ENCODE measurements around the gene SPEG. TPM values are rescaled to one million over a fixed set of nuclear protein-coding genes. Genes with fewer than 3 reads are reported as not detected.

Gene SPEG
- total RNA-seq, 1 donor from 2014 or later = 71.2 TPM

DNA sequence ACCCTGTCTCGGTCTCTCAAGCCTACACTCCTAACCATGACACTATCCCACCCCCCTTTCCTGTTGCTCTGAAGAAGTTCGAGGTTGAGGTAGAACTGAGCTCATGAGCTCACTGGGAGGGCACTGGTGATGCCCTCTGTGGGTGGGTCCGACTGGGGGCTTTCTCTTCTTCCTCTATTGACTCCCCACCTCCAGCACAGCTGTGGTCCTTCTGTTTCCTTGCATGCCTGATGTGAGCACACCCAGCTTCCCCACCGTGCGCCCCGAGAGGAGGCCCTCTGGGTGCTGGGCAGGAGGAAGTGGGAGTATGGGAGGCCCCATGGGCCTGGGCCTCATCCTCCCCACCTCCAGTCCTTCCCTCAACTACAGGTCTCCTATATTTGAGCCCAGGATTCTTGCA is 20.9 kb downstream of the SPEG start:
- peaks cover 5% of the 10 kb centered on the region for H3K79me2 ChIP-seq (ENCODE audit: insufficient read depth, low read length)
- H3K4me1 Mint-ChIP-seq (ENCODE audit: low read depth, unreplicated experiment) = peaks cover 44% of the 10 kb centered on the region
- no peak overlapping the region for H3K27ac Mint-ChIP-seq (ENCODE audit: unreplicated experiment)

DNA sequence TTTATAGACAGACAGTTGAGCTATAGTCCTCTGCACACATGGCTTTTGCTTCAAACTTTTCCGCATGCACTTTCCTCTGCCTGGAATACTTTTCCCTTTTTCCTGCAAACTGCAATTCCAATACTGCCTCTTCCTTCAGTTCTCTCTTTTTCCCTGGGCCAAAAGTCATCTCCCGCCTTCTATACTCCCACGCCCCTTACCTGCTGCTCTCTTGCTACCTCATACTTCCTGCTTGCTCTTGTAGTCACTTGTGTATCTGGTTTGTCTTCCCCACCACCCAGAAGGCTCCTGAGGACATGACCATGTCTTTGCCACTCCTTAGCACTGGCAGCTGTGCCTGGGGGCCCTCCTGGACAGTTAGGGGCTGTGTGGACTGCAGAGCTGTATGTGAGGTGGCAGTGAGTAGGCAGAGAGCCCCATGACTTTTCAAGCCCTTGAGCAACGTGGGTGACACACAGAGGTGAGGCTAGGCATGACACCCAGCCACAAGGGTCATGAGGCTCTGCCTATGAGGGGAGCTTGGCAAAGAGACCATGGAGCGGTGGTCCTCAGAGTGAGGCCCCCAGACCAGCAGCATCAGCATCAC is 23.2 kb downstream of the SPEG start:
- no peaks in the 10 kb centered on the region for H3K9me3 Mint-ChIP-seq (ENCODE audit: unreplicated experiment)
- H3K4me3 ChIP-seq (ENCODE audit: insufficient read depth, low read depth, low read length) = no peak overlapping the region
- no peaks in the 10 kb centered on the region for H4K20me1 ChIP-seq (ENCODE audit: insufficient read depth, low read length)
- TF ChIP-seq, protein P1, sequence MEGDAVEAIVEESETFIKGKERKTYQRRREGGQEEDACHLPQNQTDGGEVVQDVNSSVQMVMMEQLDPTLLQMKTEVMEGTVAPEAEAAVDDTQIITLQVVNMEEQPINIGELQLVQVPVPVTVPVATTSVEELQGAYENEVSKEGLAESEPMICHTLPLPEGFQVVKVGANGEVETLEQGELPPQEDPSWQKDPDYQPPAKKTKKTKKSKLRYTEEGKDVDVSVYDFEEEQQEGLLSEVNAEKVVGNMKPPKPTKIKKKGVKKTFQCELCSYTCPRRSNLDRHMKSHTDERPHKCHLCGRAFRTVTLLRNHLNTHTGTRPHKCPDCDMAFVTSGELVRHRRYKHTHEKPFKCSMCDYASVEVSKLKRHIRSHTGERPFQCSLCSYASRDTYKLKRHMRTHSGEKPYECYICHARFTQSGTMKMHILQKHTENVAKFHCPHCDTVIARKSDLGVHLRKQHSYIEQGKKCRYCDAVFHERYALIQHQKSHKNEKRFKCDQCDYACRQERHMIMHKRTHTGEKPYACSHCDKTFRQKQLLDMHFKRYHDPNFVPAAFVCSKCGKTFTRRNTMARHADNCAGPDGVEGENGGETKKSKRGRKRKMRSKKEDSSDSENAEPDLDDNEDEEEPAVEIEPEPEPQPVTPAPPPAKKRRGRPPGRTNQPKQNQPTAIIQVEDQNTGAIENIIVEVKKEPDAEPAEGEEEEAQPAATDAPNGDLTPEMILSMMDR (IDR thresholded peaks at IDR 0.05; ENCODE audit: insufficient read depth, low read depth, low read length) = no peak
- TF ChIP-seq EZH2 (IDR thresholded peaks at IDR 0.05; ENCODE audit: insufficient read depth, low read length) = no peak
- no peak overlapping the region for H3K27ac ChIP-seq (ENCODE audit: low read depth, low read length)
- H3K4me1 Mint-ChIP-seq (ENCODE audit: low read depth, unreplicated experiment) = peaks cover 39% of the 10 kb centered on the region
- H3K27me3 ChIP-seq (ENCODE audit: insufficient read depth, low read length) = no peaks in the 10 kb centered on the region
- H3K4me1 ChIP-seq (ENCODE audit: insufficient read depth, low read length) = peaks cover 48% of the 10 kb centered on the region
- H3K9me3 ChIP-seq (ENCODE audit: insufficient read depth, low read depth, low read length) = no peaks in the 10 kb centered on the region
- H3K79me2 ChIP-seq (ENCODE audit: insufficient read depth, low read length) = peaks cover 10% of the 10 kb centered on the region
- H3K4me3 Mint-ChIP-seq (ENCODE audit: unreplicated experiment) = no peak overlapping the region
- H2AFZ ChIP-seq (ENCODE audit: low read depth, low read length) = no peak overlapping the region
- DNase-seq (ENCODE audit: low read depth) = no peak
- FAIRE-seq = no peak
- no peak overlapping the region for H3K9ac ChIP-seq (ENCODE audit: low read length)
- H3K36me3 ChIP-seq (ENCODE audit: insufficient read depth, low read length) = peaks cover 2% of the 10 kb centered on the region
- peak overlapping the region; percentile 12 for H3K27ac Mint-ChIP-seq (ENCODE audit: unreplicated experiment)
- peaks cover 25% of the 10 kb centered on the region for H3K36me3 Mint-ChIP-seq (ENCODE audit: low read depth, unreplicated experiment)
- no peak overlapping the region for H3K4me2 ChIP-seq (ENCODE audit: low read length)
- H3K27me3 Mint-ChIP-seq (ENCODE audit: low read depth, unreplicated experiment) = no peaks in the 10 kb centered on the region

More for the DNA sequence above, 20.9 kb downstream of the SPEG start:
- Histone ChIP-seq H3K9ac (ENCODE audit: low read length) (no peak overlapping the region), H3K27ac (ENCODE audit: low read depth, low read length) (no peak overlapping the region), H3K4me3 (ENCODE audit: insufficient read depth, low read depth, low read length) (no peak overlapping the region), H3K27me3 (ENCODE audit: insufficient read depth, low read length) (no peaks in the 10 kb centered on the region), H3K4me2 (ENCODE audit: low read length) (no peak overlapping the region), H2AFZ (ENCODE audit: low read depth, low read length) (no peak overlapping the region), H4K20me1 (ENCODE audit: insufficient read depth, low read length) (no peaks in the 10 kb centered on the region), H3K9me3 (ENCODE audit: insufficient read depth, low read depth, low read length) (no peaks in the 10 kb centered on the region), H3K4me1 (ENCODE audit: insufficient read depth, low read length) (peaks cover 55% of the 10 kb centered on the region), H3K36me3 (ENCODE audit: insufficient read depth, low read length) (peaks cover under 1% of the 10 kb centered on the region)
- DNase-seq (ENCODE audit: low read depth) = no peak
- Mint-ChIP-seq H3K9me3 (ENCODE audit: unreplicated experiment) (no peaks in the 10 kb centered on the region), H3K4me3 (ENCODE audit: unreplicated experiment) (no peak overlapping the region), H3K27me3 (ENCODE audit: low read depth, unreplicated experiment) (no peaks in the 10 kb centered on the region), H3K36me3 (ENCODE audit: low read depth, unreplicated experiment) (peaks cover 24% of the 10 kb centered on the region)
- TF ChIP-seq, protein P1 (IDR thresholded peaks at IDR 0.05; ENCODE audit: insufficient read depth, low read depth, low read length) = no peak
- no peak for TF ChIP-seq EZH2 (IDR thresholded peaks at IDR 0.05; ENCODE audit: insufficient read depth, low read length)
- FAIRE-seq = no peak

DNA sequence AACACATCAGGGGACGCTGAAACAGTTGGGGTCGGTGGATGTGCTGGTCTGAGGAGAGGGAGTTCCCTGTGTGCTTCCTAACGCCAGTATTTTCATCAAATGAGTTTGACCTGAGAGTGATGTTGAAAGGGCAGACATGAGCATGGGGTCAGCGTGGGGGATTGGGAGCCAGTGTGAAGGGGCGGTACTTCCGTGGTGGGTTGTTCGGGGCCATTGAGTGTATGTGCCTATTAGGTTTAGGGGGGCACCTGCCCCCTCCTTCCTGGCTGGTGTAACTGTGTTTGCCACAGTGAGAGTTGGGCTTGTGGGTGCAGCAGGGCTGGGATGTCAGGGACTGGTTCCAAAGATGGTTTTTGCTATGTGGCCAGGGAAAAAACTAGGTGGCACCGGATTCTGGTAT is 24.4 kb downstream of the SPEG start:
- no peak for FAIRE-seq
- H3K36me3 Mint-ChIP-seq (ENCODE audit: low read depth, unreplicated experiment) = peaks cover 22% of the 10 kb centered on the region
- peaks cover 36% of the 10 kb centered on the region for H3K4me1 ChIP-seq (ENCODE audit: insufficient read depth, low read length)
- H3K27me3 ChIP-seq (ENCODE audit: insufficient read depth, low read length) = no peaks in the 10 kb centered on the region
- peaks cover 10% of the 10 kb centered on the region for H3K79me2 ChIP-seq (ENCODE audit: insufficient read depth, low read length)
- no peak overlapping the region for H3K4me2 ChIP-seq (ENCODE audit: low read length)
- no peak for DNase-seq (ENCODE audit: low read depth)
- H3K27ac Mint-ChIP-seq (ENCODE audit: unreplicated experiment) = peak overlapping the region; percentile 2
- H3K36me3 ChIP-seq (ENCODE audit: insufficient read depth, low read length) = peaks cover 5% of the 10 kb centered on the region
- H3K9me3 Mint-ChIP-seq (ENCODE audit: unreplicated experiment) = no peaks in the 10 kb centered on the region
- no peaks in the 10 kb centered on the region for H3K9me3 ChIP-seq (ENCODE audit: insufficient read depth, low read depth, low read length)
- H3K4me3 ChIP-seq (ENCODE audit: insufficient read depth, low read depth, low read length) = no peak overlapping the region
- peaks cover 32% of the 10 kb centered on the region for H3K4me1 Mint-ChIP-seq (ENCODE audit: low read depth, unreplicated experiment)
- TF ChIP-seq, protein P1 (IDR thresholded peaks at IDR 0.05; ENCODE audit: insufficient read depth, low read depth, low read length) = no peak
- no peak overlapping the region for H3K27ac ChIP-seq (ENCODE audit: low read depth, low read length)
- H3K27me3 Mint-ChIP-seq (ENCODE audit: low read depth, unreplicated experiment) = no peaks in the 10 kb centered on the region
- no peak overlapping the region for H3K9ac ChIP-seq (ENCODE audit: low read length)
- H2AFZ ChIP-seq (ENCODE audit: low read depth, low read length) = no peak overlapping the region
- no peak overlapping the region for H3K4me3 Mint-ChIP-seq (ENCODE audit: unreplicated experiment)
- no peaks in the 10 kb centered on the region for H4K20me1 ChIP-seq (ENCODE audit: insufficient read depth, low read length)
